Femur (tissue), 1 donor: ENCODE data around the gene FLNB.
A peak's percentile ranks its signal among the peaks of the same experiment; 100 is the strongest.
"Not testable (repeated sequence)": the region's sequence is repeated elsewhere in the genome, so short reads cannot be mapped to it uniquely, and the experiment has no call there.

Source experiments
- DNase-seq: peaks from one replicate; pipeline ENCODE4 v3.0.0-alpha.2; 2017

The FLNB gene

DNA sequence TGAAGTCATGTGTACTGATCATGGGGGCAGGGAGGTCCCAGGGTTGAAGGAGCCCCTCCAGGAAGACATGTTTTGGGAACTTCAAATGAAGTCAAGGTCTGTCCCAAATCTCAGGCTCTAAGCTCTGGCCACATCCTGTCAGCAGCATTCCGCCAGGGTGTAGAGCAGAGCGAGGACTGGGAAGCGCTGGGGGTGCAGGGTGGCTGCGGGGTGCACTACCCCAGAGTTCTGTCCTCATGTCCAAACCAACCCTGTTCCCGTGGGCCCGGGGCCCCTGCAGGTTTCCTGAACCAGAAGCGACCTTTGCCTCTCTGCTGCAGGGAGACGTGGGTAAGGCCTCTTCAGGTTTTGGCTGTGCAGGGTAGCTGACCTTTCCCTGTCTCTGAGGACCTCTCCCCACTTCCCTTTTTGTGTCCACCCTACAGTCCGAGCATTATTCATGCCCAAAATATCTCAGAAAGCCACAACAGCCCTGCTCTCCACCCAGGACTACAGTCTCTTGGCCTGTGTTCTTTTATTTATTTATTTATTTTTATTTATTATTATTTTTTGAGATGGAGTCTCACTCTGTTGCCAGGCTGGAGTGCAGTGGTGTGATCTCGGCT lies 26.6 kb upstream of the FLNB start:
- DNase-seq = no peak

DNA sequence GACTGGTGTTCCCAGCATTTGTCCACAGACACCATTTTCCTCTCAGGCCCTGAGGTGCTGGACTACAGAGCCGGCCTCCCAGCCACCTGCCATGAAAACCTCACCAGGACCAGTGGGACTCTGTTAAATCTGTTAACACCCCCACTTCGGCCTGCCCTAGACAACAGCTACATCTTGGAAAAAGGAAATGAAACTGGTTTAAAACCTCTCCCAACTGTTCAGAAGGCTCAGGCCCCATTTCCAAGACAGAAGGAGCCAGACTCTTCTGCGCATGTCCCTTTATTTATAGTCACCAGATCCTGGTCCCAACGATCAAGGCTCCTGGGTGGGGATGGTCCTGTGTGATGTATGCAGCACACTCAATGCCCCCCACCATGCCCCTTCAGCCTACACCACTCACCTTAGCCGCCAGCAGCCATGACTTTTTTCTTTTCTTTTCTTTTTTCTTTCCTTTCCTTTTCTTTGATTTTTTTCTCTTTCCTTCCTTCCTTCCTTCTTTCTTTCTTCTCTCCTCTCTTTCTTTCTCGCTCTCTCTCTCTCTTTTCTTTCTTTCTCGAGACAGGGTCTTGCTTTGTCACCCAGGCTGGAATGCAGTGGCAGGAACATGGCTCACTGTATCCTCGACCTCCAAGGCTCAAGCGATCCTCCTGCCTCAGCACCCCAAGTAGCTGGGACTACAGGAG lies 25.5 kb upstream of the FLNB start:
- no peak for DNase-seq

DNA sequence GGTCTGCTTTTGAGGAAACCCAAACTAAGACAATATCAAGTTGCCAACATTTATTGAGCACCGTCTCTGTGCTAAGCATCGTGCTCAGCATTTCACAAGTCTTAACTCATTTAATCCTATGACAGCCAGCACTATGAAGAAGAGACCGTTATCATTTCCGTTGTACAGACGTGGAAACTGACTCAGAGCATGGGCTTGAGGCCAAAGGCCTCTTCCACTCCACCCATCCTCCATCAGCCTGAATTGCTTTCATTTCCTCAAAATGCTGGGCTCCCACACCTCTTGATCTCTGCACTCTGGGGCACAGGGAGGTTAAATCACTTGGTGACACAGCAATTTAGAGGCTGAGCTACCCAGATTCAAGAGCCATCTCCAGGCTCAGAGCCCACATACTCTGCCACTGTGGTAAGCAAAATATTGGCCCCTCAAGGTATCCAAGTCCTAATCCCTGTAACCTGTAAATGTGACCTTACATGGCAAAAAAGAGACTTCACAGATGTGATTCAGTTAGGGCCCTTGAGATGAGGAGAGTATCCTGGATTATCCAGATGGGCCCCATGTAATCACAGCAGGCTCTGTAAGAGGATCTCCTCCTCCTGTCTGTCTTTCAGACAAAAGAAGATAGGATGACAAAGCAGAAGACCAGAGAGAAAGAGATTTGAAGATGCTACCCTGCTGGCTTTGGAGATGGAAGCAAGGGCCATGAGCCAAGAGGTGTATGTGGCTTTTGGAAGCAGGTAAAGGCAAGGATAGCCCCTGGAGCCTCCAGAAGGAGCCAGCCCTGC lies 24.3 kb upstream of the FLNB start:
- DNase-seq = peak; percentile 67

DNA sequence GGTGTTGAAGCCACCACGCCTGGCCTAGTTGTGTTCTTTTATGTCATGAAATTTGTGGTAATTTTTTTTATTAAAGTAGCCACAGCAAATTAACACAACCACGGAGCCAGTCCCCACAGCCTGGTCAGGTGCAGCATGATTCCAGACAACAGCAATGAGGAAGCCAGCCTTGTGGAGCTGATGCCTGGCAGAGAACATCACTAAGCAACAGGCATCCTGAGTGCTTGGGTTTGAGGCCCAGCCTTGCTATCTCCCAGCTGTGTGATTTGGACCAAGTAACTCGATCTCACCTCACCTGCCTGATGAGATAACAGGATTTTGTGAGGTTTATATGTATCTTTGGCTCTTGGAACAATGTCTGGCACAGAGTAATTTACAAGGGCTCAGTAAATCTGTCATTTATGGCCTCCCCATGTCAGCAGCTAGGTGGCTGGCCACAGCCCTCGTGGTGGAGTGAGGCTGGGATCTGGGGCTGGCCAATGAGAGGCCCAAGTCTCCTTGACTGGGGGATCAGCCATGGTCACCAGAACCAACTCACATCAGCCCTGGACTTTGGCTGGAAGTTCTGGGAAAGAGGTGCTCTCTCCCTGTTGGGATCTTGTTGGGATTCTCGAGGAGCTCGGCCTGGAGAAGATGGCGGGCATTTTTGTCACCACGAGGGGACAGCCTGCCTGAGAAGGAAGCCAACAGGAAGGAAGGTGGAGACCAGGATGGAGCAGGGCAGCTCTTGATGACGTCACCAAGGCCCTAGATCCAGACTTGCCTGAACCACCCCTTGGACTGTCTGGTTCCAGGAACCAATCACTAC lies 22.8 kb upstream of the FLNB start:
- DNase-seq = no peak

GRCh38 chr3:57985984-57986246 lies 22.3 kb upstream of the FLNB start:
- no peak for DNase-seq

DNA sequence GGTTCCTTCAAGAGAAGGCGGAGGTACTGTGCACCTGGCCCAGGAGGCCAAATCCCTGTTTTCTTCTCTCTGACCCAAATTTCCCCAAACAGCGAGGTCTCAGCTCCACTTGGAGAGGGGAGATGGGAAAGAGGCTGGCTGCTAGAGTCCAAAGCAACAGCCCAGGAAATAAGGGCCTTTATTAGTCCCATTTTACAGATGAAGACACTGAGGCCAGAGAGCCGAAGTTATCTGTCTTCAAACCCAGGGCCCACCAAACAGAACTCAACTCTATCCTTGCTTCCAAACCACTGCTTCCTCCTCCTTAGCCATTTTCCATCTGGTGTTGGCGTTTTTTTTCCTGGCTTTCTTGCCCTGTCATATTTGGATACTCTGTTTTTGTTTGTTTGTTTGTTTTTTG lies 22.0 kb upstream of the FLNB start:
- no peak for DNase-seq

DNA sequence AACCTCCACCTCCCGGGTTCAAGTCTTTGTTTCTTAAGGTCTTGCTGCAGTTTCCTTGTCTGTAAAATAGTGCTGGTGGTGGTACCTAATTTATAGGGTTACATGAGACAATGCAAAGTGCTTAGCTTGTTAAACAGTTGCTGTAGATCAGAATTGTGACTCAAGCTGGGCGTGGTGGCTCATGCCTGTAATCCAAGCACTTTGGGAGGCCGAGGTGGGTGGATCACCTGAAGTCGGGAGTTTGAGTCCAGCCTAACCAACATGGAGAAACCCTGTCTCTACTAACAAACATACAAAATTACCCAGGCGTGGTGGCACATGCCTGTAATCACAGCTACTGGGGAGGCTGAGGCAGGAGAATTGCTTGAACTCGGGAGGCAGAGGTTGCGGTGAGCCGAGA lies 19.0 kb upstream of the FLNB start:
- DNase-seq = not testable (repeated sequence)

- no peak for DNase-seq
Measured at GRCh38 chr3:57989646-57990045, 18.6 kb upstream of the FLNB start.

- no peak for DNase-seq
Measured at GRCh38 chr3:57992452-57993213, 15.6 kb upstream of the FLNB start.

DNA sequence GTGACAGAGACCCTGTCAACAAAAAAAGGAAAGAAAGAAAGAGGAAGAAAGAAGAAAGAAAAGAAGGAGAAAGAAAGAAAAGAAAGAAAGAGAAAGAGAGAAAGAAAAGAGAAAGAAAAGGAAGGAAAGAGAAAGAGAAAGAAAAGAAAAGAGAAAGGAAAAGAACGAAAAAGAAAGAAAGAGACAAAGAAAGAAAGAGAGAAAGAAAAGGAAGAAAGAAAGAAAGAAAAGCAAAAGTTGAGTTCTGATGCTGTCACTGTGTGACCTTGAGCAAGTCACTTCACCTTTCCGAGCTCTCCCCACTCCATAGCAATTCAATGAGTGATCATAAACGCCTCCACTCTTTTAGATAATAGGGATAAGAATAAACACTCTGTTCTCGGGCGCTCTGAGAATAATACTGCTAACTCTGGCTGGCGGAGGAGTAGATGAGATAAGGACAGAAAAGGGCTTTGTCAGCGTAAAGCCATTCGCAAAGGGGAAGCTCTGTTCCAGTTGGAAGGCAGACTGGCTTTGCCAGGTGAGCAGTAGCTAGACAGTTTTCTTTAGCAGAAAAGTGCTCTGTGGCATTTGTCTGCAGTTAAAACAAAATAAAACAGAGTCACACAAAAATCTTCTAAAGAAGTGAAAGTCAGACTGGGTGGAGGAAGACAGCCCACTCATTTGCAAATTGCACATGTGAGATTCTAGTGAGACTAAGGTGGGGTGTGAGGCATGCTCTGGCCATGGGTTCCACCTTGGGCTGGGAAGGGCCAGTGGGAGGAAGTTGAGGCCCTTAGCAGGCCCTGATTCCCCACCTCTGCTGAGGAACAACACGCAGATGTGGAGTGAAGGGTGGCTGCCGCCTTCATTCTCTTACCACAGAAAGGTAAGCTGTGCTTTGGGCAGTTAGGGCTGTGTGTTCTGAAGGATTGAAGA lies 9.6 kb upstream of the FLNB start:
- DNase-seq = no peak

- no peak for DNase-seq
Measured at GRCh38 chr3:57999417-58000115, 8.7 kb upstream of the FLNB start.

GRCh38 chr3:58000306-58001085 lies 7.7 kb upstream of the FLNB start:
- DNase-seq = no peak

DNA sequence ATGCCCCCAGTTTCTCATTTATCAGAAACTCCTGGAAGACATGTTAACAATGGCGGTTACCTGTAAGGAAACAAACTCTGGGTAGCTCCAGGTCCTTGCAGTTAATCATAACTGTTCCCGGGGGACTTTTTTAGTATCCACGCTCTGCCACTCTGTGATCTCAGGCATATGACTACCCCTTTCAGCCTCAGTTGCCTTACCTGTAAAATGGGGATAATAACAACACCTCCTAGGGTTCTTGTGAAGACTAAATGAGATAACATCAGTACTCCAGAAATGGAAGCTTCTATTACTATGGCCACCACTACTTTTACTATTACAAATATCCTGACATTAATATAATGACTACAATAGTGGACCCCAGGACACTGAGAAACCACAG lies 7.1 kb upstream of the FLNB start:
- DNase-seq = no peak

DNA sequence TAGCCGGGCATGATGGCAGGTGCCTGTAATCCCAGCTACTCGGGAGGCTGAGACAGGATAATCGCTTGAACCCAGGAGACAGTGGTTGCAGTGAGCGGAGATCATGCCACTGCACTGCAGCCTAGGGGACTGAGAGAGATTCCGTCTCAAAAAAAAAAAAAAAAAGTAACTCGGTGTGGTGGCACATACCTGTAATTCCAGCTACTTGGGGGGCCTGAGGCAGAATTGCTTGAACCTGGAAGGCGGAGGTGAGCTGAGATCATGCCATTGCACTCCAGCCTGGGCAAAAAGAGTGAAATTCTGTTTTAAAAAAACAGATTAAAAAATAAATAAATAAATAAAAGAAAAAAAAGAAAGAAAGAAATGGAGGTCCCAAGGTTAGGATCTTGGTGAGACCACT lies 6.2 kb upstream of the FLNB start:
- DNase-seq = no peak

DNA sequence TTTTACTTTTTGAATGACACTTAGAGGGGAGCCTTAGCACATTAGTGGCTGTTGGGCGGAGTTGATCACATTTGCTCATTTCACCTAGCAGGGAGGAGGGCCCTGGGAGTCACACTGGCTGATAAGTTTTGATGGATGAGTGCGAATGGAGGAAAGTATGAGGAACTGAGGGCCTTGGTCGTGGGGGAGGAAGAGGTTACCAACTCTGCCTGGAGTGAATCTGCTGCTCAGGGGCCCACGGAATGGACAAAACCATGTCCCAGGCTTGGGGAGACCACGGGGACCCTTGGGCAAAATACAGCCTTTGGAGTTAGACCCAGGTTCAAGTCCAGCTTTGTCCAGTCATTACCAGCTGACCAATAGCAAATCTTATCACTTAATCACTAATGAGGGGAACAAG lies 5.1 kb upstream of the FLNB start:
- no peak for DNase-seq

GRCh38 chr3:58004973-58005372 lies 3.2 kb upstream of the FLNB start:
- no peak for DNase-seq

DNA sequence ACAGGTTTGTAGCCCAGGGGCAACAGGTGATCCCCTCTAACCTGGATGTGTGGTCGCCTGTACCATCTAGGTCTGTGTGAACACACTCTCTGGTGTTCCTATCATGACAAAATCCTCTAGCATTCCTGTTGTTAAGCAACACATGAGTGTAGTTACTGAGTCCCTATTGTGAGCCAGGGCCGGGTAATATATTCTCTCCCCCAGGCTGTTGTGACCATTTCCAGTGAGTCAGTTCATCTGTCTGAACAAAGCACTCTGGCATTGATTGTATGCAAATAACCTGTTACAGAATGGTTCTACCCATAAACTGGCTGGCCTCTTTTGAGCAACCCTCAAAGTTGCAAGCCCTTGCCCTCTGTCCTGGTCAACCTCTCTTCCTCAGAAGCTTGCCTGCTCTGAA lies 2.6 kb upstream of the FLNB start:
- DNase-seq = no peak

- no peak for DNase-seq
Measured at GRCh38 chr3:58006661-58007060, 1.6 kb upstream of the FLNB start.

GRCh38 chr3:58009026-58009748 lies 965 bp downstream of the FLNB start:
- peak; percentile 68 for DNase-seq
